Smooth muscle cell (in vitro differentiated cells): Measurements from ENCODE around the gene TMEM163. TPM values are rescaled to one million over a fixed set of nuclear protein-coding genes. Genes with fewer than 3 reads are reported as not detected.

ENCODE experiments used
- DNase-seq: peaks from one replicate; lab custom pipeline; 2025; ENCODE audit not compliant: unreplicated experiment; lab: John Stamatoyannopoulos, UW
- H2AFZ ChIP-seq: fragments of 200-600 bp; sonication (generic); 2 replicates; pipeline ENCODE4 v1.6.0; 2016; ENCODE audit warnings: antibody characterized with exemption, low read depth, mild to moderate bottlenecking
- H3F3A ChIP-seq: fragments of 200-600 bp; sonication (generic); 2 replicates; pipeline ENCODE4 v1.6.0; 2017; ENCODE audit warnings: antibody characterized with exemption, low read depth
- H3K27ac ChIP-seq: fragments of 200-600 bp; sonication (generic); 2 replicates; pipeline ENCODE4 v1.5.1; 2016; ENCODE audit warnings: low read depth, mild to moderate bottlenecking
- H3K27me3 ChIP-seq: fragments of 200-600 bp; sonication (generic); 2 replicates; pipeline ENCODE4 v1.6.1; 2016; ENCODE audit warnings: low read depth, mild to moderate bottlenecking
- H3K36me3 ChIP-seq: fragments of 200-600 bp; sonication (generic); 2 replicates; pipeline ENCODE4 v1.5.1; 2016; ENCODE audit warnings: low read depth
- H3K4me1 ChIP-seq: fragments of 200-600 bp; sonication (generic); 2 replicates; pipeline ENCODE4 v1.5.1; 2016; ENCODE audit warnings: low read depth
- H3K4me2 ChIP-seq: fragments of 200-600 bp; sonication (generic); 2 replicates; pipeline ENCODE4 v1.6.0; 2016; ENCODE audit warnings: mild to moderate bottlenecking
- H3K4me3 ChIP-seq: fragments of 200-600 bp; sonication (generic); 2 replicates; pipeline ENCODE4 v1.5.1; 2016; ENCODE audit warnings: mild to moderate bottlenecking
- H3K79me2 ChIP-seq: fragments of 200-600 bp; sonication (generic); 2 replicates; pipeline ENCODE4 v1.6.0; 2016; ENCODE audit warnings: low read depth, mild to moderate bottlenecking
- H3K9ac ChIP-seq: fragments of 200-600 bp; sonication (generic); 2 replicates; pipeline ENCODE4 v1.6.0; 2016; ENCODE audit warnings: low read depth
- H3K9me3 ChIP-seq: fragments of 200-600 bp; sonication (generic); replicated peaks from 2 replicates; pipeline ENCODE4 v1.5.1; 2016; ENCODE audit warnings: low read depth
- H4K20me1 ChIP-seq: fragments of 200-600 bp; sonication (generic); 2 replicates; pipeline ENCODE4 v1.6.0; 2016; ENCODE audit warnings: low read depth
- CTCF ChIP-seq: fragments of 200-600 bp; sonication (generic); IDR thresholded peaks from 2 replicates; pipeline ENCODE4 v1.5.1; 2017; ENCODE audit warnings: borderline replicate concordance, mild to moderate bottlenecking, antibody characterized with exemption; ENCODE audit not compliant: insufficient read depth, poor library complexity, severe bottlenecking
- WGBS: methylation state at CpG from one replicate; pipeline ENCODE4 v1.1.7; 2016; ENCODE audit warnings: low lambda C conversion rate; 5-methylcytosine and 5-hydroxymethylcytosine counted together
- polyA plus RNA-seq: library from polyadenylated mRNA; unstranded; fragments of >200 nt; fragmentation: Nextera tagmentation; extraction: Ambion mirVana; gene quantifications from 2 replicates; pipeline ENCODE4 v1.2.1, GENCODE V29; 2016
- total RNA-seq: library from RNA; depleted of rRNA; stranded (reverse); fragments of >200 nt; gene quantifications from 2 replicates; pipeline ENCODE4 v1.2.3, GENCODE V29; 2014

The TMEM163 gene
- total and polyA plus RNA-seq, 2 experiments from 2014 or later = 0.31 TPM; not detected in 1

- Histone ChIP-seq H2AFZ (no peak overlapping the region), H3K4me2 (no peak overlapping the region), H4K20me1 (no peaks in the 10 kb centered on the region), H3K4me1 (peaks cover 2% of the 10 kb centered on the region), H3K27me3 (no peaks in the 10 kb centered on the region), H3K9me3 (no peaks in the 10 kb centered on the region), H3K79me2 (no peaks in the 10 kb centered on the region), H3K9ac (no peak overlapping the region), H3K27ac (no peak overlapping the region), H3F3A (no peaks in the 10 kb centered on the region), H3K4me3 (no peak overlapping the region), H3K36me3 (no peaks in the 10 kb centered on the region)
- DNase-seq = no peak
- 82% methylated on average over 9 of the region's 9 CpGs for WGBS
- no peak for TF ChIP-seq CTCF
Measured at GRCh38 chr2:134505446-134505845, 213.4 kb downstream of the TMEM163 start.

- Histone ChIP-seq H2AFZ (no peak overlapping the region), H4K20me1 (no peaks in the 10 kb centered on the region), H3K9ac (no peak overlapping the region), H3K27ac (no peak overlapping the region), H3F3A (no peaks in the 10 kb centered on the region), H3K27me3 (no peaks in the 10 kb centered on the region), H3K9me3 (no peaks in the 10 kb centered on the region), H3K4me3 (no peak overlapping the region), H3K4me1 (peaks cover 9% of the 10 kb centered on the region), H3K79me2 (no peaks in the 10 kb centered on the region), H3K4me2 (no peak overlapping the region), H3K36me3 (no peaks in the 10 kb centered on the region)
- no peak for DNase-seq
- TF ChIP-seq CTCF = no peak
- WGBS = 72% methylated on average over 5 of the region's 5 CpGs
Measured at GRCh38 chr2:134504586-134505336, 214.0 kb downstream of the TMEM163 start.

- Histone ChIP-seq H2AFZ (no peak overlapping the region), H3K79me2 (no peaks in the 10 kb centered on the region), H3K9ac (no peak overlapping the region), H3K36me3 (no peaks in the 10 kb centered on the region), H3K4me3 (no peak overlapping the region), H4K20me1 (no peaks in the 10 kb centered on the region), H3F3A (no peaks in the 10 kb centered on the region), H3K4me2 (no peak overlapping the region), H3K9me3 (no peaks in the 10 kb centered on the region), H3K27ac (no peak overlapping the region), H3K4me1 (peaks cover 13% of the 10 kb centered on the region), H3K27me3 (no peaks in the 10 kb centered on the region)
- no peak for DNase-seq
- TF ChIP-seq CTCF = no peak
- 76% methylated on average over 2 of the region's 2 CpGs for WGBS
Measured at GRCh38 chr2:134502104-134502503, 216.7 kb downstream of the TMEM163 start.
